Measurements from ENCODE around the gene KLF3. TPM values are rescaled to one million over a fixed set of nuclear protein-coding genes. Genes with fewer than 3 reads are reported as not detected.

KLF3 gene
- total RNA-seq, 1 donor from 2014 or later = 60.9 TPM

DNA sequence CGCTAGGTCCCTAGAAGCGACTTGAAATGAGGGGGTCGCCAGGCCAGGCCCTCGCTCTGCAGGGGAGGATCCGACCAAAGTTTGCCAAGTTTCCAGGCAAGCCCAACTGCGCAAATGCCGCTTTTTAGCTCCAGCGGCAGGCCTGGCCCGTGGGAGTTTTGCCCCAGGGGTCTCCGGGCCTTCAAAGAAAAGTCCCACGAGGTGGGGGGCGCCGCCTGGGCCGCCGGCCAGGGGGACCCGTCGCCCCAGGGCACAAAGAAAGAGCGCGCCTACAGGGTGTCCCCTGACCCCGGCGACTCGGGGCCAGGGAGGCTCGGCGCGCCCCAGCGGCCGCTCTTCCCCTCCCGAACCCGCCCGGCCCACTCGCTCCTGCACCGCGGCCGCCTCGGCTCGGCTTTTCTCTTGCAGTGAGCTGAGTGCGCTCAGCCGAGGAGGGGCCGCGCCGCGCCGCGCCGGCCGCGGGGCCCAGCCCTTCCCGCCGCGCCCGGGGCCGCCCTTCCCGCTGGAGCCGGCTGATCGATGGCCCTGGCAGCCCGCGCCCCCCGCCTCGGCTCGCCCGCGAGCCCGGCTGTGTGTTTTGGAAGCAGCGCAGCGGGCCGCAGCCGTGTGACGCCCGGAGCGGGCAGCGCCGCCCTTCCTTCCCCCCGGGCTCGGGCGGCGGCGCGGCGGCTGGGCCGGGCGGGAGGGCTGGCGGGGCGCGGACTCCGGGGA is 754 bp upstream of the KLF3 start:
- peak overlapping the region; percentile 74 for H3K4me3 Mint-ChIP-seq
- H3K36me3 Mint-ChIP-seq = peaks cover 3% of the 10 kb centered on the region
- H3K9me3 Mint-ChIP-seq = peaks cover 7% of the 10 kb centered on the region
- peak; percentile 80 to 86 for DNase-seq (ENCODE audit: low spot score in 2 of 2, unreplicated experiment in 2 of 2)
- no peak for TF ChIP-seq CTCF (IDR thresholded peaks at IDR 0.05; ENCODE audit: unreplicated experiment)
- H3K4me1 Mint-ChIP-seq = peaks cover 37% of the 10 kb centered on the region
- H3K27me3 Mint-ChIP-seq (ENCODE audit: low read depth) = no peaks in the 10 kb centered on the region
- H3K27ac Mint-ChIP-seq = peak overlapping the region; percentile 96

DNA sequence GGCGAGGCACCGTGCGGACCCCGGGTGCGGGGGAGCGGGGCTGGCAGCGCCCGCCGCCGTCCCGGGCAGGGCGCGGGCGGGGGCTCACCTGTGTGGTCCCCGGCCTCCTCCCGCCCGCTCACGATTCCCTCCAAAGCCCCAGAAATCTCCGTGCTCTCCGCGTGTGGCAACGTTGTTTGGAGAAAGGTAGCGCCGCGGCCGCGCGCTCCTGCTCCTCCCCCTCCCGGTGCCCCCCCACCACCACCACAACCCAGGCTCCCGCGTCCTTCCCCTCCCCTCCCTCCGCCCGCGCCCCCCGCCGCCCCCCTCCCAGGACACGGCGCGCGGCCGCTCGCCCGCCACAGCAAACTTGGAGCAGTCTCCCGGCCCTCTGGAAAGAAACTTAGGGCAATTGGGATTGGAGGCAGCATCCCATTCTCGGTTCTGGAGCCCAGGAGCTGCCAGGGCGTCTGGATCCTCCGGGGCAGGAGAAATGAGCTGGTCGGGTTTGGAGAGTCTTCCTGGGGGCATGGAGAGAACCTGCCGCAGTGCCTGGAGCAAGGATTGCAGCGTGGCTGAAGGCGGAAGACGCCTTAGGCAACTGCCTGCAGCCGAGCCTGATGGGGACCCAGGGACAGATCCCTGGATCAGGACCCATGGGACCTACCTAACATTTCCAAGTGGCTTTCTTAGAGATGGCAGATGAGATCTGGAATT is 855 bp downstream of the KLF3 start:
- H3K27ac Mint-ChIP-seq = peak overlapping the region; percentile 100
- peaks cover 3% of the 10 kb centered on the region for H3K36me3 Mint-ChIP-seq
- H3K4me1 Mint-ChIP-seq = peaks cover 50% of the 10 kb centered on the region
- no peaks in the 10 kb centered on the region for H3K27me3 Mint-ChIP-seq (ENCODE audit: low read depth)
- peak overlapping the region; percentile 94 for H3K4me3 Mint-ChIP-seq
- DNase-seq (ENCODE audit: low spot score in 2 of 2, unreplicated experiment in 2 of 2) = peak; percentile 56 to 61
- peaks cover 7% of the 10 kb centered on the region for H3K9me3 Mint-ChIP-seq
- no peak for TF ChIP-seq CTCF (IDR thresholded peaks at IDR 0.05; ENCODE audit: unreplicated experiment)

GRCh38 chr4:38665551-38666411 is 1.8 kb downstream of the KLF3 start:
- Mint-ChIP-seq H3K4me1 (peaks cover 59% of the 10 kb centered on the region), H3K4me3 (peak overlapping the region; percentile 94), H3K27ac (peak overlapping the region; percentile 100), H3K36me3 (peaks cover 3% of the 10 kb centered on the region), H3K27me3 (ENCODE audit: low read depth) (no peaks in the 10 kb centered on the region), H3K9me3 (peaks cover 5% of the 10 kb centered on the region)
- DNase-seq (ENCODE audit: low spot score in 2 of 2, unreplicated experiment in 2 of 2) = no peak
- no peak for TF ChIP-seq CTCF (IDR thresholded peaks at IDR 0.05; ENCODE audit: unreplicated experiment)

DNA sequence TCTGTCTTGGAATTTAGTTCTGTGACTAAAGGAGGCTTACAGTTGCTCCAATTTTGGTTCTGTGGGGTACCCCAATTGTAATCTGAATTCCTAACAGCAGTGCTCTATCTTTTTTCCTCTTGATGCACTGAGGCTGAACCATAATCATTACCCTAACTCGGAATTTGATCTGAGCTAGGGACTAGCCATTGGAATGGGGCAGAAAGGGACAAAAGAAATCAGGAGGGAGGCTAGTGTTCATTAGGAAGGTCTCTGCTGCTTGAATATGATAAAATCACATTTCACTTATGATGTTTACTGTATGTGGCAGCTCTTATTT is 2.7 kb downstream of the KLF3 start:
- Mint-ChIP-seq H3K4me3 (peak overlapping the region; percentile 94), H3K4me1 (peaks cover 69% of the 10 kb centered on the region), H3K36me3 (no peaks in the 10 kb centered on the region), H3K9me3 (no peaks in the 10 kb centered on the region), H3K27ac (peak overlapping the region; percentile 100), H3K27me3 (ENCODE audit: low read depth) (no peaks in the 10 kb centered on the region)
- no peak for TF ChIP-seq CTCF (IDR thresholded peaks at IDR 0.05; ENCODE audit: unreplicated experiment)
- DNase-seq (ENCODE audit: low spot score in 2 of 2, unreplicated experiment in 2 of 2) = no peak

DNA sequence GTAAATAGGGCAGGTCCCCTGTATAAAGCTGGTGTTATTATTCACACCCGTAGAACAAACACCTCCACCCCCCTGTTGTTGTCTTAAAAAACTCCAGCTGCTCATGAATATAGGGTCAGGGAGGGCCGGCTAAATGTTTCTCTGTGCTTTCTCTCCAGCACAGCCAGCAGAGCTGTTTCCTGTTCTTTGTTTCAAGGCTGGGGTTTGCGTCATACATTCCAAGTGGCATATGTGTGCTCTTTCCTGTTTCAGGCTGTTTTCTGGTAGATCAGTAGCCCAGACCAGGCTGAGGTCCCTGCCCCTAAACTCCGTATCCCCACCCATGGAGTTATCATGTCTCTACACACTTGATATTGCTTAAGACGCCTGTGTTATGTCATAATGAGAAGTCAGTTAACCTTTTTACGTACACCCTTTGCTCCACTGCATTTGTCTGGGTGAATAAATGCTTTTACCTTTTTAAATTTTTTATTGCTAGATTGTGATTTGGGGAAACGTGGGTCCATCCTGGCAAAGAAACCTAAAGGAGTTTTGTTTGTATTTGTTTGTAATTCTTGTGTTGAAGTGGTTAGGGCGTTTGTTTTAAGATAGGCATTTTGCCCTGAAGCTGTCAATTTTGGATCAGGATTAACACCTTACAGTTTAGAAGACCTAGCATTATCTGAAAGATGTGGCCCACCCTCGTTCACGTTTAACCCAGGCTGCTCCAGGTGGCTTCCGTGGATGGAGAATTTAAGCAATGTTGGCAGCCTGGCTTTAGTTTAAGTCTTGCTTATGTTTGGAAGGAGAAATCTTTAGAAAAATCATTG is 3.3 kb downstream of the KLF3 start:
- no peak for DNase-seq (ENCODE audit: low spot score in 2 of 2, unreplicated experiment in 2 of 2)
- no peaks in the 10 kb centered on the region for H3K27me3 Mint-ChIP-seq (ENCODE audit: low read depth)
- peak overlapping the region; percentile 94 for H3K4me3 Mint-ChIP-seq
- H3K9me3 Mint-ChIP-seq = no peaks in the 10 kb centered on the region
- peak overlapping the region; percentile 100 for H3K27ac Mint-ChIP-seq
- H3K36me3 Mint-ChIP-seq = no peaks in the 10 kb centered on the region
- H3K4me1 Mint-ChIP-seq = peaks cover 70% of the 10 kb centered on the region
- TF ChIP-seq CTCF (IDR thresholded peaks at IDR 0.05; ENCODE audit: unreplicated experiment) = no peak
